GM23338 (cell line): ENCODE results near the gene RSPH3.

ENCODE experiments used
- CREB1 ChIP-seq: fragments of 250-450 bp; sonication (Bioruptor Pico); IDR thresholded peaks from 2 replicates; pipeline ENCODE4 v1.5.0; 2020; ENCODE audit warnings: low read depth, mild to moderate bottlenecking, moderate library complexity
- ETS1 ChIP-seq: IDR thresholded peaks from 2 replicates; pipeline ENCODE4 v1.6.1; 2016; ENCODE audit warnings: antibody characterized with exemption
- EZH2 ChIP-seq: fragments of 200-600 bp; sonication (generic); IDR thresholded peaks from one replicate; pipeline ENCODE4 v1.8.0; 2017; ENCODE audit warnings: antibody characterized with exemption, mild to moderate bottlenecking, low read depth; ENCODE audit not compliant: unreplicated experiment
- EZH2phosphoT487 ChIP-seq: fragments of 200-600 bp; sonication (generic); IDR thresholded peaks from one replicate; pipeline ENCODE4 v1.8.1; 2018; ENCODE audit warnings: antibody characterized with exemption; ENCODE audit not compliant: unreplicated experiment
- JUNB ChIP-seq: IDR thresholded peaks from one replicate; pipeline ENCODE4 v1.6.1; 2016; ENCODE audit warnings: antibody characterized with exemption; ENCODE audit not compliant: unreplicated experiment
- NANOG ChIP-seq: IDR thresholded peaks from 2 replicates; pipeline ENCODE4 v1.6.1; 2016; ENCODE audit warnings: antibody characterized with exemption, borderline replicate concordance
- POLR2AphosphoS5 ChIP-seq: IDR thresholded peaks from 2 replicates; pipeline ENCODE4 v1.6.1; 2016; ENCODE audit warnings: antibody characterized with exemption, low read depth
- STAT1 ChIP-seq: IDR thresholded peaks from one replicate; pipeline ENCODE4 v1.6.1; 2016; ENCODE audit warnings: antibody characterized with exemption; ENCODE audit not compliant: unreplicated experiment
- ZNF114 ChIP-seq: fragments of 250-450 bp; sonication (Bioruptor Pico); IDR thresholded peaks from 2 replicates; pipeline ENCODE4 v1.5.0; 2020; ENCODE audit warnings: mild to moderate bottlenecking, moderate library complexity
- ZNF331 ChIP-seq: fragments of 250-450 bp; sonication (Bioruptor Pico); IDR thresholded peaks from 2 replicates; pipeline ENCODE4 v1.5.0; 2020; ENCODE audit warnings: low read depth, mild to moderate bottlenecking, moderate library complexity
- TF ChIP-seq, protein P1 (sequence below), 2 experiments: fragments of 200-600 bp in 1 of 2; sonication (generic) in 1 of 2; conservative IDR thresholded peaks; 2 replicates each; pipeline versions ENCODE4 v1.5.1 to v1.6.1; 2016 to 2017; ENCODE audit warnings: antibody characterized with exemption in 2 of 2, low read depth in 2 of 2, mild to moderate bottlenecking in 2 of 2, moderate library complexity in 1 of 2
- TF ChIP-seq, protein P2 (sequence below): IDR thresholded peaks from one replicate; pipeline ENCODE4 v1.6.1; 2018; ENCODE audit warnings: antibody characterized with exemption; ENCODE audit not compliant: unreplicated experiment

DNA sequence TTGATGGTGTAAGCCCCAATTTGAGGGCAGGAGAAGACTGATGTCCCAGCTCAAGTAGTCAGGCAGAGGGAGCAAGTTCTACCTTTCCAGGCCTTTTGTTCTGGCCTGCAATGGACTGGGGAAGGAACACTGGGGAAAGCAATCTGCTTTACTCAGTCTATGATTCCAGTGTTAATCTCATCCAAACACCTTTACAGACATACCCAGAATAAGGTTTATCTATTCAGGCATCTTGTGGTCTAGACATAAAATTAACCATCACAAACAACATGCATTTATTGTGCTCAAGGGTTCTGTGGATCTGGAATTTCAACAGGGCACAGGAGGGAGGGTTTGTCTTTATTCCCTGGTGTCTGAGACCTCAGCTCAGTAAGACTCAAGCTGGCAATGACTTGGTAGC lies 14.4 kb upstream of the RSPH3 start:
- TF ChIP-seq POLR2AphosphoS5, result no peak
- TF ChIP-seq, protein P1, sequence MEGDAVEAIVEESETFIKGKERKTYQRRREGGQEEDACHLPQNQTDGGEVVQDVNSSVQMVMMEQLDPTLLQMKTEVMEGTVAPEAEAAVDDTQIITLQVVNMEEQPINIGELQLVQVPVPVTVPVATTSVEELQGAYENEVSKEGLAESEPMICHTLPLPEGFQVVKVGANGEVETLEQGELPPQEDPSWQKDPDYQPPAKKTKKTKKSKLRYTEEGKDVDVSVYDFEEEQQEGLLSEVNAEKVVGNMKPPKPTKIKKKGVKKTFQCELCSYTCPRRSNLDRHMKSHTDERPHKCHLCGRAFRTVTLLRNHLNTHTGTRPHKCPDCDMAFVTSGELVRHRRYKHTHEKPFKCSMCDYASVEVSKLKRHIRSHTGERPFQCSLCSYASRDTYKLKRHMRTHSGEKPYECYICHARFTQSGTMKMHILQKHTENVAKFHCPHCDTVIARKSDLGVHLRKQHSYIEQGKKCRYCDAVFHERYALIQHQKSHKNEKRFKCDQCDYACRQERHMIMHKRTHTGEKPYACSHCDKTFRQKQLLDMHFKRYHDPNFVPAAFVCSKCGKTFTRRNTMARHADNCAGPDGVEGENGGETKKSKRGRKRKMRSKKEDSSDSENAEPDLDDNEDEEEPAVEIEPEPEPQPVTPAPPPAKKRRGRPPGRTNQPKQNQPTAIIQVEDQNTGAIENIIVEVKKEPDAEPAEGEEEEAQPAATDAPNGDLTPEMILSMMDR (conservative IDR thresholded peaks at IDR 0.05; ENCODE audit: low read depth in 2 of 2), result no peak
- no peak for TF ChIP-seq EZH2
- no peak for TF ChIP-seq EZH2phosphoT487
- TF ChIP-seq ETS1, result no peak
- TF ChIP-seq CREB1 (CRISPR knock-in tag), result no peak
- no peak for TF ChIP-seq JUNB
- TF ChIP-seq, protein P2, sequence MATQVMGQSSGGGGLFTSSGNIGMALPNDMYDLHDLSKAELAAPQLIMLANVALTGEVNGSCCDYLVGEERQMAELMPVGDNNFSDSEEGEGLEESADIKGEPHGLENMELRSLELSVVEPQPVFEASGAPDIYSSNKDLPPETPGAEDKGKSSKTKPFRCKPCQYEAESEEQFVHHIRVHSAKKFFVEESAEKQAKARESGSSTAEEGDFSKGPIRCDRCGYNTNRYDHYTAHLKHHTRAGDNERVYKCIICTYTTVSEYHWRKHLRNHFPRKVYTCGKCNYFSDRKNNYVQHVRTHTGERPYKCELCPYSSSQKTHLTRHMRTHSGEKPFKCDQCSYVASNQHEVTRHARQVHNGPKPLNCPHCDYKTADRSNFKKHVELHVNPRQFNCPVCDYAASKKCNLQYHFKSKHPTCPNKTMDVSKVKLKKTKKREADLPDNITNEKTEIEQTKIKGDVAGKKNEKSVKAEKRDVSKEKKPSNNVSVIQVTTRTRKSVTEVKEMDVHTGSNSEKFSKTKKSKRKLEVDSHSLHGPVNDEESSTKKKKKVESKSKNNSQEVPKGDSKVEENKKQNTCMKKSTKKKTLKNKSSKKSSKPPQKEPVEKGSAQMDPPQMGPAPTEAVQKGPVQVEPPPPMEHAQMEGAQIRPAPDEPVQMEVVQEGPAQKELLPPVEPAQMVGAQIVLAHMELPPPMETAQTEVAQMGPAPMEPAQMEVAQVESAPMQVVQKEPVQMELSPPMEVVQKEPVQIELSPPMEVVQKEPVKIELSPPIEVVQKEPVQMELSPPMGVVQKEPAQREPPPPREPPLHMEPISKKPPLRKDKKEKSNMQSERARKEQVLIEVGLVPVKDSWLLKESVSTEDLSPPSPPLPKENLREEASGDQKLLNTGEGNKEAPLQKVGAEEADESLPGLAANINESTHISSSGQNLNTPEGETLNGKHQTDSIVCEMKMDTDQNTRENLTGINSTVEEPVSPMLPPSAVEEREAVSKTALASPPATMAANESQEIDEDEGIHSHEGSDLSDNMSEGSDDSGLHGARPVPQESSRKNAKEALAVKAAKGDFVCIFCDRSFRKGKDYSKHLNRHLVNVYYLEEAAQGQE, result no peak
- no peak for TF ChIP-seq STAT1
- no peak for TF ChIP-seq NANOG
- TF ChIP-seq ZNF331 (CRISPR knock-in tag), result no peak
- TF ChIP-seq ZNF114 (CRISPR knock-in tag), result no peak
